Lung (tissue), 12 donors: ENCODE measurements around the gene CFAP45. TPM values are rescaled to one million over a fixed set of nuclear protein-coding genes. Genes with fewer than 3 reads are reported as not detected.

Source experiments
- ATAC-seq: fragments of 200-7000 bp; cut with Tn5 transposase; one replicate; pipeline ENCODE4 v1.9.1; 2020; ENCODE audit warnings: moderate number of reproducible peaks; ENCODE audit not compliant: insufficient read depth, low FRiP score
- DNase-seq, 3 donors: peaks; one replicate each; pipeline ENCODE4 v3.0.0-alpha.2; 2013 to 2017
- H3K27ac ChIP-seq, 2 donors: one replicate each; pipeline ENCODE4 v1.5.1; 2013; ENCODE audit warnings: mild to moderate bottlenecking in 2 of 2, moderate library complexity in 2 of 2, control low read depth in 1 of 2, inconsistent platforms in 1 of 2, low read depth in 1 of 2, low read length in 1 of 2
- H3K27me3 ChIP-seq, 3 donors: one replicate each; pipeline ENCODE4 v1.5.1; 2013; ENCODE audit warnings: low read length in 2 of 3; ENCODE audit not compliant: control insufficient read depth in 3 of 3, insufficient read depth in 3 of 3
- H3K36me3 ChIP-seq, 4 donors: one replicate each; pipeline ENCODE4 v1.5.1; 2013; ENCODE audit warnings: low read length in 4 of 4, mild to moderate bottlenecking in 1 of 4, moderate library complexity in 1 of 4; ENCODE audit not compliant: control insufficient read depth in 4 of 4, insufficient read depth in 4 of 4
- H3K4me1 ChIP-seq, 5 donors: one replicate each; pipeline ENCODE4 v1.5.1; 2013; ENCODE audit warnings: low read length in 5 of 5, mild to moderate bottlenecking in 2 of 5, moderate library complexity in 1 of 5; ENCODE audit not compliant: control insufficient read depth in 5 of 5, insufficient read depth in 5 of 5
- H3K4me3 ChIP-seq: one replicate; pipeline ENCODE4 v1.5.1; 2013; ENCODE audit warnings: mild to moderate bottlenecking, control low read depth, moderate library complexity
- H3K9ac ChIP-seq, 2 donors: one replicate each; pipeline ENCODE4 v1.5.1; 2013; ENCODE audit warnings: low read length in 2 of 2, control low read depth in 1 of 2; ENCODE audit not compliant: insufficient read depth in 1 of 2
- H3K9me3 ChIP-seq, 4 donors: one replicate each; pipeline ENCODE4 v1.5.1; 2013; ENCODE audit warnings: low read length in 3 of 4, mild to moderate bottlenecking in 1 of 4, moderate library complexity in 1 of 4; ENCODE audit not compliant: control insufficient read depth in 4 of 4, insufficient read depth in 3 of 4
- WGBS, 2 donors: extraction: QIAGEN DNeasy Blood & Tissue Kit; methylation state at CpG; one replicate each; pipeline ENCODE4 v1.1.7; 2013; 5-methylcytosine and 5-hydroxymethylcytosine counted together
- polyA plus RNA-seq, 2 donors: library from polyadenylated mRNA; stranded (reverse); fragments of 200-250 nt; gene quantifications; one replicate each; pipeline ENCODE4 v1.2.1, GENCODE V29; 2013
- total RNA-seq, 2 donors: library from RNA; depleted of rRNA in 1 of 2; stranded (reverse); fragments of >200 nt in 1 of 2; gene quantifications; one replicate each; pipeline ENCODE4 v1.2.1, GENCODE V29; 2014 to 2021
- TF ChIP-seq, protein P1 (sequence below): IDR thresholded peaks from 2 replicates; pipeline ENCODE4 v1.5.1; 2012; ENCODE audit warnings: mild to moderate bottlenecking; ENCODE audit errors: control extremely low read depth, extremely low read depth
- donor health status: control.
- donor health status: control.
- donor health status: Bipolar disorder and iron deficiency.
- donor health status: healthy.
- donor health status: DM: yes; HTN: yes; CAD: no.

Gene CFAP45
- total and polyA plus RNA-seq, 4 donors, result 9.4 to 29.5 (median 13.1) TPM

- Histone ChIP-seq H3K9ac (peak overlapping the region; percentile 54 to 72), H3K36me3 (no peaks in the 10 kb centered on the region), H3K4me1 (peaks cover 0 to 10% (median 4%) of the 10 kb centered on the region in 5 donors), H3K27me3 (no peaks in the 10 kb centered on the region), H3K9me3 (no peaks in the 10 kb centered on the region), H3K27ac (peak overlapping the region; percentile 91 to 96), H3K4me3 (peak overlapping the region; percentile 60)
- peak; percentile 66 to 76 (median 69) for DNase-seq
- WGBS, 2 donors, result 1% methylated on average over 28 to 31 of the region's 31 CpGs
- TF ChIP-seq, protein P1, sequence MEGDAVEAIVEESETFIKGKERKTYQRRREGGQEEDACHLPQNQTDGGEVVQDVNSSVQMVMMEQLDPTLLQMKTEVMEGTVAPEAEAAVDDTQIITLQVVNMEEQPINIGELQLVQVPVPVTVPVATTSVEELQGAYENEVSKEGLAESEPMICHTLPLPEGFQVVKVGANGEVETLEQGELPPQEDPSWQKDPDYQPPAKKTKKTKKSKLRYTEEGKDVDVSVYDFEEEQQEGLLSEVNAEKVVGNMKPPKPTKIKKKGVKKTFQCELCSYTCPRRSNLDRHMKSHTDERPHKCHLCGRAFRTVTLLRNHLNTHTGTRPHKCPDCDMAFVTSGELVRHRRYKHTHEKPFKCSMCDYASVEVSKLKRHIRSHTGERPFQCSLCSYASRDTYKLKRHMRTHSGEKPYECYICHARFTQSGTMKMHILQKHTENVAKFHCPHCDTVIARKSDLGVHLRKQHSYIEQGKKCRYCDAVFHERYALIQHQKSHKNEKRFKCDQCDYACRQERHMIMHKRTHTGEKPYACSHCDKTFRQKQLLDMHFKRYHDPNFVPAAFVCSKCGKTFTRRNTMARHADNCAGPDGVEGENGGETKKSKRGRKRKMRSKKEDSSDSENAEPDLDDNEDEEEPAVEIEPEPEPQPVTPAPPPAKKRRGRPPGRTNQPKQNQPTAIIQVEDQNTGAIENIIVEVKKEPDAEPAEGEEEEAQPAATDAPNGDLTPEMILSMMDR, result no peak
- ATAC-seq, result peak; percentile 66
Observed at GRCh38 chr1:159854116-159854692, 45.8 kb downstream of the CFAP45 start.

DNA sequence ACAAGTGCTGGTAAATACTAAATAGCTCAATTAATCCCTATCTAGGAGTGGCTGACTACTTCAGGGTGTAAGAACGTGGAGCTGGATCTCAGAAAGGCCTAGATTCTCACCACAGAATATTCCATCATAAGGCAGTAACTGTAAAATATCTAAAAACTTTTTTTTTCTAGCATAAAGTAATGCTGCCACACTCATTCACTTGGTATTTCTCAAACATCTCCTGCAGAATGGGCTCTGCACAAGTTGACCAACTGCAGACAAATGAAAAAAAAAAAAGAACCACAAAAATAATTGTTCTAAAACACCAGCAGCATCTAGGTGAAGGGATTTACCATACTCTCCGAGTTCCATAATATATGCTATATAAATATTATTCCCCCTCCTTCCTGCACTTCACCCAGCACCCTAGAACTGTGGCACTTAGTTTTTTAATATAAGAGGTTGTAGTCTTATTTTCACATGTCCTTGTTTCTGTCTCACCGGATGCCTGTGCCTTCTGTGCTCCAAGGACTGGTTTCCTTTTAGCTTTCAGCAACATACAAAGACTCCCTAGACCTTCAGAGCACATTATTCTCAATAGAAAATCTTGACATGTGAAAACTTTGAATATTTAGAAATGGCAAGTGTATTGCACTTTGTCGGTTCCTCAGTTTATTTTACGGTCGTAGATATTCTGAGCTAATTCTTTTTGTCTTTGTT, 46.4 kb downstream of the CFAP45 start:
- Histone ChIP-seq H3K4me1 (peaks cover 0 to 10% (median 4%) of the 10 kb centered on the region in 5 donors), H3K36me3 (no peaks in the 10 kb centered on the region), H3K4me3 (no peak overlapping the region), H3K9ac (peak overlapping the region; percentile 54 to 72), H3K27ac (peak overlapping the region in 1 of 2 donors; percentile 91), H3K27me3 (no peaks in the 10 kb centered on the region), H3K9me3 (no peaks in the 10 kb centered on the region)
- TF ChIP-seq, protein P1, result no peak
- ATAC-seq (no peak), DNase-seq (peak in 1 of 3 donors; percentile 34)
- WGBS, 2 donors, result 21 to 24% methylated on average over 6 of the region's 6 CpGs

GRCh38 chr1:159851407-159851806, 48.6 kb downstream of the CFAP45 start:
- no peak for ATAC-seq
- WGBS, 2 donors, result 68 to 78% methylated on average over 1 of the region's 1 CpG
- Histone ChIP-seq H3K27me3 (no peaks in the 10 kb centered on the region), H3K36me3 (no peaks in the 10 kb centered on the region), H3K27ac (no peak overlapping the region), H3K9ac (no peak overlapping the region), H3K4me3 (no peak overlapping the region), H3K9me3 (no peaks in the 10 kb centered on the region), H3K4me1 (peaks cover 0 to 10% (median 4%) of the 10 kb centered on the region in 5 donors)
- no peak for DNase-seq
- TF ChIP-seq, protein P1, result no peak
